Measurements from ENCODE around the gene FANCI. TPM values are rescaled to one million over a fixed set of nuclear protein-coding genes. Genes with fewer than 3 reads are reported as not detected.

Gene FANCI
- total RNA-seq, 2 experiments from 2014 or later: 6.1 to 7.1 TPM

DNA sequence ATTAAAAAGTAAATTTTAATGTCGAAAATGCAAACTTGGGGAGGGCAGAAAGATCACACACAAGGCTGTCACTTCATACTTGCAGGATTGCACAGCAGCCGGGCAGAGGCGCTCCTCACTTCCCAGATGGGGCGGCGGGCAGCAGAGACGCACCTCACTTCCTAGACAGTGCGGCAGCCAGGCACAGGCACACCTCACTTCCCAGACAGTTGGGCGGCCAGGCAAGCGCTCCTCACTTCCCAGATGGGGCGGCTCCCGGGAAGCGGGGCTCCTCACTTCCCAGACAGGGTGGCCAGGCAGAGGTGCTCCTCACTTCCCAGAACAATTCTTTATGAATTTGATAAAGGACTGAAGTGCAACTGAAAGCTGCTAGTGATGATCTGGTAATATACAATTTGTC, 43.6 kb upstream of the FANCI start:
- H3K9me3 Mint-ChIP-seq: no peaks in the 10 kb centered on the region
- no peaks in the 10 kb centered on the region for H3K27me3 ChIP-seq (ENCODE audit: control insufficient read depth in 1 of 2, insufficient read depth in 2 of 2, low read length in 2 of 2)
- intact Hi-C loops (cut with DNase I, micrococcal nuclease): no loop called here
- peaks cover 18% of the 10 kb centered on the region for H3K4me1 Mint-ChIP-seq (ENCODE audit: low read depth)
- peaks cover 19% of the 10 kb centered on the region for H3K4me1 ChIP-seq (ENCODE audit: insufficient read depth, low read length)
- H3K36me3 Mint-ChIP-seq (ENCODE audit: low read depth): peaks cover 54% of the 10 kb centered on the region
- ChIA-PET POLR2A (interaction anchor here (0.9 kb wide), 1 partner anchor 112 kb away, joined by 3 read pairs; the partner anchor contains the start of gene ABHD2), CTCF (no interaction called here)
- no peaks in the 10 kb centered on the region for H3K27me3 Mint-ChIP-seq
- TF ChIP-seq, protein P1, sequence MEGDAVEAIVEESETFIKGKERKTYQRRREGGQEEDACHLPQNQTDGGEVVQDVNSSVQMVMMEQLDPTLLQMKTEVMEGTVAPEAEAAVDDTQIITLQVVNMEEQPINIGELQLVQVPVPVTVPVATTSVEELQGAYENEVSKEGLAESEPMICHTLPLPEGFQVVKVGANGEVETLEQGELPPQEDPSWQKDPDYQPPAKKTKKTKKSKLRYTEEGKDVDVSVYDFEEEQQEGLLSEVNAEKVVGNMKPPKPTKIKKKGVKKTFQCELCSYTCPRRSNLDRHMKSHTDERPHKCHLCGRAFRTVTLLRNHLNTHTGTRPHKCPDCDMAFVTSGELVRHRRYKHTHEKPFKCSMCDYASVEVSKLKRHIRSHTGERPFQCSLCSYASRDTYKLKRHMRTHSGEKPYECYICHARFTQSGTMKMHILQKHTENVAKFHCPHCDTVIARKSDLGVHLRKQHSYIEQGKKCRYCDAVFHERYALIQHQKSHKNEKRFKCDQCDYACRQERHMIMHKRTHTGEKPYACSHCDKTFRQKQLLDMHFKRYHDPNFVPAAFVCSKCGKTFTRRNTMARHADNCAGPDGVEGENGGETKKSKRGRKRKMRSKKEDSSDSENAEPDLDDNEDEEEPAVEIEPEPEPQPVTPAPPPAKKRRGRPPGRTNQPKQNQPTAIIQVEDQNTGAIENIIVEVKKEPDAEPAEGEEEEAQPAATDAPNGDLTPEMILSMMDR (IDR thresholded peaks at IDR 0.05): no peak
- ATAC-seq (ENCODE audit: poor library complexity) (no peak), DNase-seq (no peak)
- no peak overlapping the region for H3K4me3 ChIP-seq (ENCODE audit: low read length)
- H3K27ac Mint-ChIP-seq: no peak overlapping the region
- H3K36me3 ChIP-seq (ENCODE audit: insufficient read depth, low read length): peaks cover 33% of the 10 kb centered on the region
- no peak overlapping the region for H3K4me3 Mint-ChIP-seq
- H3K9me3 ChIP-seq (ENCODE audit: control insufficient read depth in 1 of 2, insufficient read depth in 1 of 2, low read length in 2 of 2): no peaks in the 10 kb centered on the region
- no peak overlapping the region for H3K27ac ChIP-seq (ENCODE audit: low read depth in 1 of 2, low read length in 2 of 2)

DNA sequence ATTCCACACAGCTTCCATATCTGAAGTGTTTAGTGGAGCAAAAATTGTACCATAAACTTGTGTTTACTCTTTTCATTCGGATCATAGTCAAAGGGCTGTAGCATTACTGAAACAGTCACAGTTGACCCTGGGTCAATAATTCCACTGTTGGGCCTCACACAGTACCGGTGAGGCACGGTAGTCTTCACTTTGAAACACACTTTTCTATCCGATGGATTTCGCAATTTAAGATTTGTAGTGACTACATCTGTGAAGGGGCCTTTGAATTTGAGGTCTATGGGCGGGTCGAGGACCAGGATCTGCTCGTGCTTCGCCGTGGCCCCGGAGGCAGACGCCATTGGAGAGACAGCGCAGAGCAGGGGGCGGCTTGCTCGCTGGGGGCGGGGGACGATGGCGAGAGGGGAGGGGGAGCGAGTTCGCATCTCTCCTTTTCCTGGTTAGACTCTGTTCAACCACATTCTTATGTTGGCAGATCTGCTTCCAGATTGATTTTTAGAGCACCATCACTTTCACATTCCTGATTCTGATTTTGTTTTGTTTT, 42.2 kb upstream of the FANCI start:
- peaks cover 18% of the 10 kb centered on the region for H3K4me1 Mint-ChIP-seq (ENCODE audit: low read depth)
- no peaks in the 10 kb centered on the region for H3K9me3 ChIP-seq (ENCODE audit: control insufficient read depth in 1 of 2, insufficient read depth in 1 of 2, low read length in 2 of 2)
- no peak overlapping the region for H3K27ac Mint-ChIP-seq
- no peak overlapping the region for H3K4me3 ChIP-seq (ENCODE audit: low read length)
- DNase-seq (no peak), ATAC-seq (ENCODE audit: poor library complexity) (no peak)
- no peak overlapping the region for H3K27ac ChIP-seq (ENCODE audit: low read depth in 1 of 2, low read length in 2 of 2)
- H3K27me3 ChIP-seq (ENCODE audit: control insufficient read depth in 1 of 2, insufficient read depth in 2 of 2, low read length in 2 of 2): no peaks in the 10 kb centered on the region
- TF ChIP-seq, protein P1 (IDR thresholded peaks at IDR 0.05): no peak
- ChIA-PET POLR2A (no interaction called here), CTCF (interaction anchor here (0.8 kb wide), 1 partner anchor 297 kb away, joined by 3 read pairs; no protein-coding TSS in a partner anchor)
- intact Hi-C loops (cut with DNase I, micrococcal nuclease): no loop called here
- peaks cover 22% of the 10 kb centered on the region for H3K4me1 ChIP-seq (ENCODE audit: insufficient read depth, low read length)
- H3K36me3 Mint-ChIP-seq (ENCODE audit: low read depth): peaks cover 40% of the 10 kb centered on the region
- no peaks in the 10 kb centered on the region for H3K9me3 Mint-ChIP-seq
- no peak overlapping the region for H3K4me3 Mint-ChIP-seq
- no peaks in the 10 kb centered on the region for H3K27me3 Mint-ChIP-seq
- peaks cover 21% of the 10 kb centered on the region for H3K36me3 ChIP-seq (ENCODE audit: insufficient read depth, low read length)

DNA sequence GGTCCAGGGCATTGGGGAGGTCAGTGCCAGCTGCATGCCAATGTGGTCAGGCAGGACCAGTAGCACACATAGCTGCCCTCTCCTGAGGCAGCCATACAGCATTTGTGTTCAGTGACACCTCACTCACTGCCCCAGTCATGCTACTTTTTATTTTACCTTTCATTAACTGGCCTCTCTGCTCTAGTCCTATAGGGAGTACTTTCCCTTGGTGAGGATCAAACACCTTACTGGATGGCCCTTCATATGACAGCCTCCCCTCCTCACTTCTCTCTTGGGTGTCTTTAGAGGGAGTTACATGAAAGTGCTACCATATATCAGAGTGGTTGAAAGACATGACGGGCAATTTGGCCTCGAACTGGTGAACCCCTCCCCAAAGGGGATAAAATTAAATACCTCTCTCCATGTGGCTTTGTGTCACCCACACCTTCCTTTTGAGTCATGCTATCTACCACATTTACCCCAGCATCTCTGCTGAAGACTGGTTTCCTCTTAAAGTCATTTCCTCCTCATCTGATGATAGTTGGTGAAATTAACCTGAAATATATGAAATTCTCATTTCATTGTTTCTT, 40.0 kb upstream of the FANCI start:
- intact Hi-C loops (cut with DNase I, micrococcal nuclease): no loop called here
- POLR2A ChIA-PET: no interaction called here
- H3K4me3 ChIP-seq (ENCODE audit: low read length): no peak overlapping the region
- peak; percentile 56 for ATAC-seq (ENCODE audit: poor library complexity)
- peaks cover 10% of the 10 kb centered on the region for H3K36me3 ChIP-seq (ENCODE audit: insufficient read depth, low read length)
- CTCF ChIA-PET: no interaction called here
- DNase-seq: peak in 2 of 14 experiments; percentile 7 to 31
- TF ChIP-seq, protein P1 (IDR thresholded peaks at IDR 0.05): no peak
- no peaks in the 10 kb centered on the region for H3K9me3 Mint-ChIP-seq
- H3K36me3 Mint-ChIP-seq (ENCODE audit: low read depth): peaks cover 23% of the 10 kb centered on the region
- H3K27me3 Mint-ChIP-seq: no peaks in the 10 kb centered on the region
- peaks cover 28% of the 10 kb centered on the region for H3K4me1 ChIP-seq (ENCODE audit: insufficient read depth, low read length)
- H3K9me3 ChIP-seq (ENCODE audit: control insufficient read depth in 1 of 2, insufficient read depth in 1 of 2, low read length in 2 of 2): no peaks in the 10 kb centered on the region
- H3K4me1 Mint-ChIP-seq (ENCODE audit: low read depth): peaks cover 24% of the 10 kb centered on the region
- H3K4me3 Mint-ChIP-seq: no peak overlapping the region
- no peak overlapping the region for H3K27ac Mint-ChIP-seq
- no peaks in the 10 kb centered on the region for H3K27me3 ChIP-seq (ENCODE audit: control insufficient read depth in 1 of 2, insufficient read depth in 2 of 2, low read length in 2 of 2)
- H3K27ac ChIP-seq (ENCODE audit: low read depth in 1 of 2, low read length in 2 of 2): no peak overlapping the region

Measured in CD4-positive, alpha-beta T cell (primary cell).